ENCODE data around the gene TTC24.

Gene TTC24

DNA sequence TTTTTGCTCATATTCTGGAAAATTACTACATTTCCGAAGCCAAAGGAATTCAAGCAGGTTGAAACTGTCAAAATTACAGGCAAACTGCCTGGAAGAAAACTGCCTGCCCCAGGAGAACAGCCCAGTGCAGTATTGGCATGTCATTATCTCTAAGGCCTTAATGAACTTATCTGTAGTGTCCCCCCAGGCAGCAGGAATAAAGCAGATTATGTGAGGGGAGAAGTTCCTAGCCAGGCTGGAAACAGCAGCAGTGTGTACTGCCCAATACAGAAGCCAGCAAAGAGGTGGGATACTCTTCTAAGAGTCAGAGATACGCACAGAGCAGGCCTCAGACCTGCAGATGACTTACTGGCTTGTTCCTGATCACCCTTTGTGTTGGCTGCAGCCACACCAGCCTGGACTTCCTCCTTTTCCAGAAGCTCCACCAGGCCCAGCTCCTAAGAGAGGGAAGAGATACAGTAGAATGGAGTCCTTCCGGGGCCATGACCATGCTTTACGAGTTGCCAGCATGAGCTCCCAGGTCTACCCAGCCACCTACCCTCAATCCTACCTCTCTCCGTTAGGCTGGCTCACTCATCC, 18.8 kb upstream of the TTC24 start:
- POLR2A ChIA-PET, result no interaction called here
- DNase-seq (ENCODE audit: extremely low spot score), result no peak
- TF ChIP-seq FOXK2 (IDR thresholded peaks at IDR 0.05) (no peak), ARNT (IDR thresholded peaks at IDR 0.05) (no peak), FOXM1 (IDR thresholded peaks at IDR 0.05; ENCODE audit: borderline replicate concordance) (no peak), BHLHE40 (IDR thresholded peaks at IDR 0.05; ENCODE audit: borderline replicate concordance) (no peak), LEF1 (IDR thresholded peaks at IDR 0.05; ENCODE audit: borderline replicate concordance) (no peak), SP1 (IDR thresholded peaks at IDR 0.05) (no peak), L3MBTL2 (conservative IDR thresholded peaks at IDR 0.05) (no peak), SUZ12 (IDR thresholded peaks at IDR 0.05) (no peak), FOXA1 (IDR thresholded peaks at IDR 0.05) (no peak), CTBP1 (IDR thresholded peaks at IDR 0.05; ENCODE audit: borderline replicate concordance) (no peak), TARDBP (IDR thresholded peaks at IDR 0.05) (no peak), ZNF384 (IDR thresholded peaks at IDR 0.05) (no peak)
- CTCF ChIA-PET, result interaction anchor here (0.6 kb wide), 1 partner anchor 198 kb away, joined by 3 read pairs; no protein-coding TSS in a partner anchor

DNA sequence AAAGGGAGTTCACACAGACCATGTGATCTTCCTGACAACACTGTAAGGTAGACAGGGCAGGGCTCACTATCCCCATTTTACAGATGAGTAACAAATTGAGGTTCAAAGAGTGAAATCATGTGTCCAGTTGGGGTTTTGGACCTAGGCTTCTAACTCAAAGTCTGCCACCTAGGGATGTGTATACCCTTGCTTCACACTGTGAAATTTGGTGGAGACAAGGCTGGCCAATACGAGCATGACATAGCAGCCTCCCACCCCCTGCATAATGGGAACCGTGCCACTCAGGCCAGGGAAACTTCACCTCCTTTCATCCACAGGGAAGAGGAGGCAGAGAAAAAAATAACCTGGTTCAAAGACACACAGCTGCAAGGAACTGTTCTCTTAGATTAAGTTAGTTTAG, 14.0 kb upstream of the TTC24 start:
- TF ChIP-seq SP1 (IDR thresholded peaks at IDR 0.05) (no peak), ARNT (IDR thresholded peaks at IDR 0.05) (no peak), BHLHE40 (IDR thresholded peaks at IDR 0.05; ENCODE audit: borderline replicate concordance) (no peak), TARDBP (IDR thresholded peaks at IDR 0.05) (no peak), ZNF384 (IDR thresholded peaks at IDR 0.05) (no peak), L3MBTL2 (conservative IDR thresholded peaks at IDR 0.05) (no peak), FOXA1 (IDR thresholded peaks at IDR 0.05) (no peak), NFRKB (IDR thresholded peaks at IDR 0.05) (no peak), FOXK2 (IDR thresholded peaks at IDR 0.05) (no peak), CTBP1 (IDR thresholded peaks at IDR 0.05; ENCODE audit: borderline replicate concordance) (no peak), LEF1 (IDR thresholded peaks at IDR 0.05; ENCODE audit: borderline replicate concordance) (no peak), HDGF (IDR thresholded peaks at IDR 0.05; ENCODE audit: borderline replicate concordance) (no peak), ELF4 (IDR thresholded peaks at IDR 0.05) (no peak), SUZ12 (IDR thresholded peaks at IDR 0.05) (no peak)
- TF ChIP-seq, protein P1, sequence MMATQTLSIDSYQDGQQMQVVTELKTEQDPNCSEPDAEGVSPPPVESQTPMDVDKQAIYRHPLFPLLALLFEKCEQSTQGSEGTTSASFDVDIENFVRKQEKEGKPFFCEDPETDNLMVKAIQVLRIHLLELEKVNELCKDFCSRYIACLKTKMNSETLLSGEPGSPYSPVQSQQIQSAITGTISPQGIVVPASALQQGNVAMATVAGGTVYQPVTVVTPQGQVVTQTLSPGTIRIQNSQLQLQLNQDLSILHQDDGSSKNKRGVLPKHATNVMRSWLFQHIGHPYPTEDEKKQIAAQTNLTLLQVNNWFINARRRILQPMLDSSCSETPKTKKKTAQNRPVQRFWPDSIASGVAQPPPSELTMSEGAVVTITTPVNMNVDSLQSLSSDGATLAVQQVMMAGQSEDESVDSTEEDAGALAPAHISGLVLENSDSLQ (IDR thresholded peaks at IDR 0.05), result no peak
- POLR2A ChIA-PET, result no interaction called here
- DNase-seq (ENCODE audit: extremely low spot score), result no peak
- CTCF ChIA-PET, result no interaction called here

DNA sequence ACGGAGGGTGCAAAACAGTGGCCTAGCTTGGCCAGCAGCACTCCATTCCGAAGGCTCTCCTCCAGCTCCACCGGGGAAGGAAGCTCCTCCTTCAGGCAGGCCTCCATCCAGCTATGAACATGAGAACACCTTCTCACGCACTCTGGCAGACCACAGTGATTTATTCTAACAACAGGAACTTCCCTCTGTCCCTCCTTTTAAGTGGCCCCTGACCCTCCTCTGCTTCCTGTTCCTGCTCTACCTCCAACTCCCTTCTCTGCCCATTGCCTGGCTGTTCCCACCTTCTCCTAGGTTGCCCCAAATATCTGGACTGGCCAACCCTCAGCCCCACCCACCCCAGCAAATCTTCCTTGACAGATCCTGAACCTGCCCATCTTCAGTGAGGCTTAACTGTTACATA, 13.1 kb upstream of the TTC24 start:
- ChIA-PET CTCF (no interaction called here), POLR2A (no interaction called here)
- TF ChIP-seq TARDBP (IDR thresholded peaks at IDR 0.05) (no peak), FOXK2 (IDR thresholded peaks at IDR 0.05) (no peak), LEF1 (IDR thresholded peaks at IDR 0.05; ENCODE audit: borderline replicate concordance) (no peak), ZNF384 (IDR thresholded peaks at IDR 0.05) (no peak), CTBP1 (IDR thresholded peaks at IDR 0.05; ENCODE audit: borderline replicate concordance) (no peak), SP1 (IDR thresholded peaks at IDR 0.05) (no peak), FOXA1 (IDR thresholded peaks at IDR 0.05) (no peak), NFRKB (IDR thresholded peaks at IDR 0.05) (no peak), ELF4 (IDR thresholded peaks at IDR 0.05) (no peak), HDGF (IDR thresholded peaks at IDR 0.05; ENCODE audit: borderline replicate concordance) (no peak), SUZ12 (IDR thresholded peaks at IDR 0.05) (no peak), BHLHE40 (IDR thresholded peaks at IDR 0.05; ENCODE audit: borderline replicate concordance) (no peak), ARNT (IDR thresholded peaks at IDR 0.05) (no peak), L3MBTL2 (conservative IDR thresholded peaks at IDR 0.05) (no peak)
- TF ChIP-seq, protein P1 (IDR thresholded peaks at IDR 0.05), result no peak
- DNase-seq (ENCODE audit: extremely low spot score), result no peak

DNA sequence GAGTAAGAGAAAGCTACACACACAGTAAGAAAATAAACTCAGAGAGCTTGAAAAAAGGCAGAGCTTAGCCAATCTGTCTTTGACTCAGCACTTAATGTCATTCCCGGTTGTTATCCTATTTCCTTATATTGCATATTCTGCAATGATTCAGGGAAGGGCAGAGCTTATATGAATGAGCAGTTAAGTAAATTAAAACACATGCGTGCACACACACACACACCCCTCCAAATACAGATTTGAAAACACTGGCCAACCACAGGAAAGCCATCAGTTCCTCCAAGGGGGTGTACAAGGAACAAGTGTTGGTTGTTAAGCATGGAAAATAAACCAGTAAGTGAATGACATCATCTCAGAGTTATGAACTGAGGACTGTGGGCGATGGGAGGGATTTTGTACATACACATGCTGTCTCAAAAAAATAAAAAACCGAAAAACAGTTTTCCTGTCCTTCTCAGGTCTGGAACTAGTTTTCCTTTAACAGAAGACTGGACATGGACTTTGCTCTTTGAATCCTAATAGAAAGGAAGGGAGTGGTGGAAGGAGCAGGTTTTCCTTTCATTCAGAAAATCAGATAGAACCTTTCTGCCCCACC, 8.2 kb upstream of the TTC24 start:
- ChIA-PET CTCF (interaction anchor here (1.0 kb wide), 1 partner anchor 186 kb away, joined by 3 read pairs; no protein-coding TSS in a partner anchor), POLR2A (interaction anchor here (0.5 to 1.5 kb wide), 6 partner anchors 9 to 114 kb away, joined by 3 to 6 read pairs (median 6); partner anchors contain the start of gene NAXE)
- TF ChIP-seq LEF1 (IDR thresholded peaks at IDR 0.05; ENCODE audit: borderline replicate concordance), result no peak
- peak; percentile 56 for TF ChIP-seq ZNF384 (IDR thresholded peaks at IDR 0.05)
- DNase-seq (ENCODE audit: extremely low spot score), result peak; percentile 61

DNA sequence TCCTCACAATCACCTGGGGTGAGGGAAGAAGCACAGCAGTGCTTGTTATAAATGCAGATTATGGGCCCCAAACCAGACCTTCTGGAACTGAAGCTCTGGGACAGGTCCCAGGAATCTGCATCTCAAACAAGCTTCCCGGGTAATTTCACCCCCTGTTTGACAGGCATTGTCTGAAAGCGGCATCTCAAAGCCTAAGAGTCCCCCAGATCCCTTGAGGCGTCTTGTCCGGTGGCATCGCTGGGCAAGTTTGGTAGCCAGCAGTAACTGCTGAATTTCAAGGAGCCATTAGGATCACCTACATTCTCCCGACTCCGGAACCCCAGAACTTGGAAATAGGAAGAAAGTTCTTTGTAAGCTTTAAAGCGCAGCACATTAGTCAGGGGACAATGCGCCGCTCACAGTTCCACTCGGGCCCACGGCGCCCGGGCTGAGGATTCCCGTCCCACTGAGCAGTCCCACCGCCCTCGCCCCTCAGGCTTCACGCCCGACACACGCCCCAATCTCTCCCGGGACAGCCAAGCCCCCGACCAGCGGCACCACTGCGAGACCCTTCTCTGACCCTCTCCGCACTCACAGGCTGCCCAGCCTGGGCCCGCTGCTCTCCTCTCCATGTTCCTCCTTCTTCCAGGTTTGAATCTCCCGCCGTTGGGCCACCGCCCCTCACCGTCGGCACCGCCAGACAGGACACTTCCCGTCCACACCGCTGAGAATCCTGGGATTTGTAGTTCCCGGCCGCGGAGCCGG, 7.4 kb upstream of the TTC24 start, which contains the start of gene IQGAP3:
Gene IQGAP3, minus strand, starts transcription at position 647 of the 744 bp plus-strand sequence. Its CDS starts 36 bp downstream, at position 611.
- ChIA-PET CTCF (no interaction called here), POLR2A (interaction anchor here (0.9 to 1.5 kb wide), 5 partner anchors 9 to 115 kb away, joined by 3 to 6 read pairs (median 5); partner anchors contain the start of gene NAXE)
- peak; percentile 97 for DNase-seq (ENCODE audit: extremely low spot score)
- TF ChIP-seq L3MBTL2 (conservative IDR thresholded peaks at IDR 0.05) (0 out of 2 replicates have a peak, but pooled peaks have one; percentile 31), LEF1 (IDR thresholded peaks at IDR 0.05; ENCODE audit: borderline replicate concordance) (no peak), HDGF (IDR thresholded peaks at IDR 0.05; ENCODE audit: borderline replicate concordance) (no peak), ELF4 (IDR thresholded peaks at IDR 0.05) (peak; percentile 36; the same call in 1 of the 2 replicates)

DNA sequence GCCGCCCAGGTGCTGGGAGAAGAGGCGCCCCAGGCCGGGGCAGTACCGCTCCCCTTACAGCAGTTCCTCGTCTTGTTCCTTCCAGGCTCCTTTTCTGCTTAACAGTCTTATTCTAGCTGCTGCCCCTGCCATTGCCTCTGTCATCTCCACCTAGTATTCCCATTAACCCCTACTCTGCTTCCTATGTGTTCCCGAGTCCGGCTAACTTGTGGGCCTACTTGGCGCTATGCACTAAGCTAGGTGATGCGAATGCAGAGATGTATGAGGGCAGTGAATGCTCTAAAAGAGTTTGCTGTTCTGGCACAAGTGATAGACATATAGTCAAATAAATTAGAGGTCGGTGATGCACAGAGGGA, 6.9 kb upstream of the TTC24 start:
- CTCF ChIA-PET, result no interaction called here
- TF ChIP-seq TARDBP (IDR thresholded peaks at IDR 0.05) (no peak), ZNF384 (IDR thresholded peaks at IDR 0.05) (no peak), CTBP1 (IDR thresholded peaks at IDR 0.05; ENCODE audit: borderline replicate concordance) (no peak), BHLHE40 (IDR thresholded peaks at IDR 0.05; ENCODE audit: borderline replicate concordance) (no peak), ARNT (IDR thresholded peaks at IDR 0.05) (no peak), FOXM1 (IDR thresholded peaks at IDR 0.05; ENCODE audit: borderline replicate concordance) (no peak), SUZ12 (IDR thresholded peaks at IDR 0.05) (no peak)
- DNase-seq (ENCODE audit: extremely low spot score), result no peak
- POLR2A ChIA-PET, result interaction anchor here (0.9 kb wide), 1 partner anchor 52 kb away, joined by 3 read pairs; no protein-coding TSS in a partner anchor

Data from HEK293T (cell line).